Astrocyte (in vitro differentiated cells and primary cell): ENCODE results near the gene UBR4. TPM values are rescaled to one million over a fixed set of nuclear protein-coding genes. Genes with fewer than 3 reads are reported as not detected.

Experiments used
- DNase-seq: peaks from one replicate; pipeline ENCODE4 v3.0.0-alpha.2; 2010; ENCODE audit warnings: low read depth
- FAIRE-seq: peaks from 2 replicates; lab custom pipeline; 2011; peaks lifted over from hg19 to GRCh38; lab: Jason Lieb, UNC
- H2AFZ ChIP-seq: 2 replicates; pipeline ENCODE4 v1.6.0; 2012; ENCODE audit warnings: low read depth, low read length, inconsistent platforms
- H3K27ac ChIP-seq: 2 replicates; pipeline ENCODE4 v1.5.1; 2011; ENCODE audit warnings: low read depth, low read length, inconsistent platforms
- H3K27me3 ChIP-seq: 2 replicates; pipeline ENCODE4 v1.6.0; 2011; ENCODE audit warnings: low read length, inconsistent platforms; ENCODE audit not compliant: insufficient read depth
- H3K36me3 ChIP-seq: 2 replicates; pipeline ENCODE4 v1.5.1; 2011; ENCODE audit warnings: low read length, inconsistent platforms; ENCODE audit not compliant: insufficient read depth
- H3K4me1 ChIP-seq: 2 replicates; pipeline ENCODE4 v1.5.1; 2011; ENCODE audit warnings: low read length, inconsistent platforms; ENCODE audit not compliant: insufficient read depth
- H3K4me2 ChIP-seq: 2 replicates; pipeline ENCODE4 v1.6.0; 2012; ENCODE audit warnings: low read length, inconsistent platforms
- H3K4me3 ChIP-seq: 2 replicates; pipeline ENCODE4 v1.5.1; 2011; ENCODE audit warnings: low read depth, mild to moderate bottlenecking, low read length, inconsistent platforms; ENCODE audit not compliant: insufficient read depth
- H3K79me2 ChIP-seq: 2 replicates; pipeline ENCODE4 v1.6.0; 2012; ENCODE audit warnings: mild to moderate bottlenecking, low read length, inconsistent platforms; ENCODE audit not compliant: insufficient read depth
- H3K9ac ChIP-seq: 2 replicates; pipeline ENCODE4 v1.6.0; 2012; ENCODE audit warnings: mild to moderate bottlenecking, low read length, inconsistent platforms
- H3K9me3 ChIP-seq: 2 replicates; pipeline ENCODE4 v1.5.1; 2012; ENCODE audit warnings: low read depth, mild to moderate bottlenecking, low read length, inconsistent platforms; ENCODE audit not compliant: insufficient read depth
- H4K20me1 ChIP-seq: 2 replicates; pipeline ENCODE4 v1.6.0; 2012; ENCODE audit warnings: low read length, inconsistent platforms; ENCODE audit not compliant: insufficient read depth
- H3K27ac Mint-ChIP-seq: one replicate; pipeline ENCODE4 v1.8.0; 2021; ENCODE audit warnings: mild to moderate bottlenecking, mixed read lengths; ENCODE audit not compliant: unreplicated experiment
- H3K27me3 Mint-ChIP-seq: one replicate; pipeline ENCODE4 v1.8.0; 2021; ENCODE audit warnings: low read depth, mixed read lengths; ENCODE audit not compliant: unreplicated experiment
- H3K36me3 Mint-ChIP-seq: one replicate; pipeline ENCODE4 v1.8.0; 2021; ENCODE audit warnings: low read depth, mixed read lengths; ENCODE audit not compliant: unreplicated experiment
- H3K4me1 Mint-ChIP-seq: one replicate; pipeline ENCODE4 v1.8.0; 2021; ENCODE audit warnings: low read depth, mixed read lengths; ENCODE audit not compliant: unreplicated experiment
- H3K4me3 Mint-ChIP-seq: one replicate; pipeline ENCODE4 v1.8.0; 2021; ENCODE audit warnings: mild to moderate bottlenecking, moderate library complexity, mixed read lengths; ENCODE audit not compliant: unreplicated experiment
- H3K9me3 Mint-ChIP-seq: one replicate; pipeline ENCODE4 v1.8.0; 2021; ENCODE audit warnings: mild to moderate bottlenecking, mixed read lengths; ENCODE audit not compliant: unreplicated experiment
- CTCF ChIP-seq: IDR thresholded peaks from 2 replicates; pipeline ENCODE4 v1.5.1; 2011; ENCODE audit warnings: low read depth, mild to moderate bottlenecking, inconsistent platforms, low read length, moderate library complexity; ENCODE audit not compliant: insufficient read depth
- EZH2 ChIP-seq: IDR thresholded peaks from 2 replicates; pipeline ENCODE4 v1.6.1; 2012; ENCODE audit warnings: mild to moderate bottlenecking, low read length, inconsistent platforms; ENCODE audit not compliant: insufficient read depth
- total RNA-seq: library from RNA; stranded (reverse); gene quantifications from 2 replicates; pipeline ENCODE4 v1.2.1, GENCODE V29; 2021

The UBR4 gene
- total RNA-seq, 1 donor from 2014 or later: 153 TPM

- no peak overlapping the region for H3K27ac Mint-ChIP-seq
Observed at GRCh38 chr1:19229828-19230325, 19.8 kb upstream of the UBR4 start.

DNA sequence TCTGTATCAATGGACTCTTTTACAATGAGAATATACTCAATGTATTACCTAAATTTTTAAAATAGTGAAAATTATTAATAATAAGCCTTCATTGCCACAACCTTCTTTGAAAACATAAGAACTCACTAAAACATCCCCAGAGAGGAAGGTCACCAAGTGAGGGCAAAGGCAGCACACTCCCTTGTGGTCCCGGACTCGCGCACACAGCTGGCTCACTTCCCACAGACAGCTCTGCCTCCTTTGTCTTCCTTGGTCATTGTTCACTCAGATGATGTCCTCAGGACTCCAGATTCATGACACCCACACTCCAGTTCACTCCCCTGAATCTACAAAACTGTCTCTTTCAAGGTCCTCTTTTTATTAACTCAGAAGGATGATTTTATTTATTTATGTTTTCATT lies 19.2 kb upstream of the UBR4 start:
- H3K36me3 ChIP-seq: peaks cover 63% of the 10 kb centered on the region
- H2AFZ ChIP-seq: no peak overlapping the region
- Mint-ChIP-seq H3K9me3 (no peaks in the 10 kb centered on the region), H3K4me3 (no peak overlapping the region), H3K27ac (no peak overlapping the region), H3K4me1 (no peaks in the 10 kb centered on the region), H3K36me3 (peaks cover 34% of the 10 kb centered on the region), H3K27me3 (no peaks in the 10 kb centered on the region)
- no peaks in the 10 kb centered on the region for H3K4me1 ChIP-seq
- no peaks in the 10 kb centered on the region for H3K27me3 ChIP-seq
- no peaks in the 10 kb centered on the region for H3K9me3 ChIP-seq
- TF ChIP-seq EZH2: no peak
- TF ChIP-seq CTCF: no peak
- no peak for FAIRE-seq
- peaks cover 18% of the 10 kb centered on the region for H4K20me1 ChIP-seq
- no peak overlapping the region for H3K4me2 ChIP-seq
- H3K4me3 ChIP-seq: no peak overlapping the region
- no peaks in the 10 kb centered on the region for H3K79me2 ChIP-seq
- DNase-seq: no peak
- no peak overlapping the region for H3K9ac ChIP-seq
- no peak overlapping the region for H3K27ac ChIP-seq

More at GRCh38 chr1:19229828-19230325, 19.8 kb upstream of the UBR4 start:
- no peaks in the 10 kb centered on the region for H3K9me3 Mint-ChIP-seq
- Histone ChIP-seq H3K9me3 (no peaks in the 10 kb centered on the region), H2AFZ (no peak overlapping the region), H3K36me3 (peaks cover 56% of the 10 kb centered on the region), H4K20me1 (peaks cover 12% of the 10 kb centered on the region), H3K4me1 (no peaks in the 10 kb centered on the region), H3K79me2 (no peaks in the 10 kb centered on the region), H3K4me2 (no peak overlapping the region), H3K27ac (no peak overlapping the region), H3K4me3 (no peak overlapping the region), H3K9ac (no peak overlapping the region), H3K27me3 (no peaks in the 10 kb centered on the region)
- FAIRE-seq (no peak), DNase-seq (no peak)
- TF ChIP-seq CTCF: no peak
- TF ChIP-seq EZH2: no peak
- H3K4me3 Mint-ChIP-seq: no peak overlapping the region
- H3K4me1 Mint-ChIP-seq: no peaks in the 10 kb centered on the region
- peaks cover 31% of the 10 kb centered on the region for H3K36me3 Mint-ChIP-seq
- no peaks in the 10 kb centered on the region for H3K27me3 Mint-ChIP-seq

- no peak overlapping the region for H3K27ac ChIP-seq
Observed at GRCh38 chr1:19222979-19223824, 13.1 kb upstream of the UBR4 start.

More at GRCh38 chr1:19222979-19223824, 13.1 kb upstream of the UBR4 start:
- H3K4me3 ChIP-seq: no peak overlapping the region
- H3K27ac Mint-ChIP-seq: no peak overlapping the region
- H3K27me3 Mint-ChIP-seq: no peaks in the 10 kb centered on the region
- H3K4me1 ChIP-seq: no peaks in the 10 kb centered on the region
- FAIRE-seq (no peak), DNase-seq (no peak)
- no peak overlapping the region for H2AFZ ChIP-seq
- no peak overlapping the region for H3K4me2 ChIP-seq
- no peaks in the 10 kb centered on the region for H3K27me3 ChIP-seq
- H3K36me3 ChIP-seq: peaks cover 50% of the 10 kb centered on the region
- no peaks in the 10 kb centered on the region for H3K9me3 ChIP-seq
- peaks cover 39% of the 10 kb centered on the region for H3K36me3 Mint-ChIP-seq
- H3K4me1 Mint-ChIP-seq: no peaks in the 10 kb centered on the region
- H3K79me2 ChIP-seq: peaks cover 13% of the 10 kb centered on the region
- no peak overlapping the region for H3K4me3 Mint-ChIP-seq
- H3K9ac ChIP-seq: no peak overlapping the region
- H3K9me3 Mint-ChIP-seq: no peaks in the 10 kb centered on the region
- TF ChIP-seq EZH2 (no peak), CTCF (no peak)
- peaks cover 55% of the 10 kb centered on the region for H4K20me1 ChIP-seq
